ENCODE measurements around the gene CAMKMT. TPM values are rescaled to one million over a fixed set of nuclear protein-coding genes. Genes with fewer than 3 reads are reported as not detected.

CAMKMT gene
- total and polyA plus RNA-seq, 8 donors, result 8.3 to 17.5 (median 11.5) TPM

- DNase-seq (no peak), ATAC-seq (no peak)
- Histone ChIP-seq H3K9me3 (peaks cover 0 to 17% of the 10 kb centered on the region in 2 donors), H3K4me3 (no peak overlapping the region), H3K4me1 (no peaks in the 10 kb centered on the region), H3K27ac (no peak overlapping the region), H3K27me3 (no peaks in the 10 kb centered on the region), H3K36me3 (no peaks in the 10 kb centered on the region)
- intact Hi-C loops (cut with DNase I), result no loop called here
- TF ChIP-seq CTCF (IDR thresholded peaks at IDR 0.05), result no peak
Measured at GRCh38 chr2:44464437-44464836, 102.7 kb downstream of the CAMKMT start.

GRCh38 chr2:44470151-44470550 lies 108.4 kb downstream of the CAMKMT start:
- H3K27ac ChIP-seq, result no peak overlapping the region
- DNase-seq (no peak), ATAC-seq (no peak)
- TF ChIP-seq CTCF (IDR thresholded peaks at IDR 0.05), result no peak
- no peaks in the 10 kb centered on the region for H3K36me3 ChIP-seq
- no peaks in the 10 kb centered on the region for H3K4me1 ChIP-seq
- H3K4me3 ChIP-seq, result no peak overlapping the region
- no peaks in the 10 kb centered on the region for H3K9me3 ChIP-seq
- no peaks in the 10 kb centered on the region for H3K27me3 ChIP-seq
- intact Hi-C loops (cut with DNase I), result loop anchor here in 1 of 2 donors (10.0 kb wide), 2 partner anchors 75 to 485 kb away; no protein-coding TSS in a partner anchor

GRCh38 chr2:44477657-44478414 lies 116.1 kb downstream of the CAMKMT start:
- Histone ChIP-seq H3K36me3 (no peaks in the 10 kb centered on the region), H3K4me3 (no peak overlapping the region), H3K9me3 (no peaks in the 10 kb centered on the region), H3K4me1 (no peaks in the 10 kb centered on the region), H3K27me3 (no peaks in the 10 kb centered on the region), H3K27ac (no peak overlapping the region)
- no peak for TF ChIP-seq CTCF (IDR thresholded peaks at IDR 0.05)
- intact Hi-C loops (cut with DNase I), result loop anchor here in 1 of 2 donors (10.0 kb wide), 2 partner anchors 83 to 477 kb away; no protein-coding TSS in a partner anchor
- DNase-seq (no peak), ATAC-seq (no peak)

GRCh38 chr2:44479127-44479887 lies 117.6 kb downstream of the CAMKMT start:
- Histone ChIP-seq H3K4me3 (no peak overlapping the region), H3K9me3 (no peaks in the 10 kb centered on the region), H3K4me1 (no peaks in the 10 kb centered on the region), H3K36me3 (no peaks in the 10 kb centered on the region), H3K27me3 (no peaks in the 10 kb centered on the region), H3K27ac (no peak overlapping the region)
- DNase-seq (peak in 2 of 4 donors; percentile 67 to 85), ATAC-seq (peak; percentile 100)
- intact Hi-C loops (cut with DNase I), result loop anchor here in 1 of 2 donors (10.0 kb wide), 2 partner anchors 85 to 475 kb away; no protein-coding TSS in a partner anchor
- TF ChIP-seq CTCF (IDR thresholded peaks at IDR 0.05), result peak; percentile 87 to 99

- Histone ChIP-seq H3K27me3 (no peaks in the 10 kb centered on the region), H3K27ac (no peak overlapping the region), H3K36me3 (no peaks in the 10 kb centered on the region), H3K4me1 (no peaks in the 10 kb centered on the region), H3K9me3 (no peaks in the 10 kb centered on the region), H3K4me3 (no peak overlapping the region)
- intact Hi-C loops (cut with DNase I), result no loop called here
- DNase-seq, result no peak
- ATAC-seq, result no peak
- TF ChIP-seq CTCF (IDR thresholded peaks at IDR 0.05), result no peak
Measured at GRCh38 chr2:44480068-44480467, 118.3 kb downstream of the CAMKMT start.
